Cerebellar cortex (tissue), 1 donor: ENCODE measurements around the gene DNAJC1.

Experiments
- DNase-seq: peaks from one replicate; pipeline ENCODE4 v3.0.0-alpha.2; 2015; ENCODE audit warnings: low spot score

DNAJC1 gene

DNA sequence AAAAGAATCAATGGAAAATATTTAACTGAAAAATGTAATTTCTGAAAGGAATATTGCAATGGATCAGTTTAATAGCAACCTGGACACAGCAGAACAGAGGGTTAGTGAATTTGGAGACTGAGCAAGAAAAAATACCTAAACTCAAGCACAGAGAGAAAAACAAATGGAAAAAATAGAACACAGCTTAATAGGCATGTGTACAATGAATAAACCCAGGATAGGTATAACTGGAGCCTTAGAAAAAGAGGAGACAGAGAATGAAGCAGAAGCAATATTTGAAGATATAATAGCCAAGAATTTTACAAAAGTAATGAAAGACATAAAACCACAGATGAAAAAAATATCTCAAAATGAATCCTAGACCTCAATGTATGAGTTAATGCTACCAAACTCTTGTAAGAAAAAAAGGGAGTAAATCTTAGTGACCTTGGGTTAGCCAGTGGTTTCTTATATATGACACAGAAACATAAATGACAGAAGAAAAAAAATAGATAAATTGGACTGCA lies 2.9 kb upstream of the DNAJC1 start:
- no peak for DNase-seq

- DNase-seq = no peak
Observed at GRCh38 chr10:22005763-22006162, 2.2 kb upstream of the DNAJC1 start.

GRCh38 chr10:22003964-22004281 lies 393 bp upstream of the DNAJC1 start:
- no peak for DNase-seq

GRCh38 chr10:22002591-22003176 lies 846 bp downstream of the DNAJC1 start:
- peak; percentile 16 for DNase-seq

GRCh38 chr10:21995557-21995956 lies 8.0 kb downstream of the DNAJC1 start:
- no peak for DNase-seq

DNA sequence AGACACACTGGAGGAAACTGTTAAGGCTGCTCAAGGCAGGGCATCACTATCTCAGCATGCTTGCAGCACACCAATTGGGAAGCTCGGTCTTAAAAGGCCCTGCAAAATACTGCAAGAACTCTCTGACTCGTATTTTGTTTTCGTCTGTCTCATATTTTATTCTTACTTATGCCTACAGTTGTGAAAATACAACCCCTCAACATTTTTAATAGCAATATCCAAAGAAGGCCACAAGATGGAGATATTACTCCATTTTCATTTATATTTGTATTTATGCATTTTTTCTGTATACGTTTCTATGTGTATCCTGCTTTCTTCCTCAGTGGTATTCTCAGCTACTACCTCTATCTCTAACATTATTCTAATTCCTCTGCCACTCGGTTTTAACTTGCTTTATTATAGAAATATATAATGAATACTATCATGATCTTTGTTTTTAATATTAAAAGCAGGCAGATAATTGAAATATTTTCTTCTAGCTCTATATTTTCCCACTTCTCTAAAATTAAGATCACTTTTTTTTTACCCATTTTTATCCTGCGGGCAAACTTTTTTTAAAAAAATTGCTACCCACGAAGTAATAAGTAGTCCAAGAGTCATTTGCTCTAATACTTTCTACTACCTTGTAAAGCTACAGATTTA lies 10.0 kb downstream of the DNAJC1 start:
- DNase-seq = peak; percentile 30

DNA sequence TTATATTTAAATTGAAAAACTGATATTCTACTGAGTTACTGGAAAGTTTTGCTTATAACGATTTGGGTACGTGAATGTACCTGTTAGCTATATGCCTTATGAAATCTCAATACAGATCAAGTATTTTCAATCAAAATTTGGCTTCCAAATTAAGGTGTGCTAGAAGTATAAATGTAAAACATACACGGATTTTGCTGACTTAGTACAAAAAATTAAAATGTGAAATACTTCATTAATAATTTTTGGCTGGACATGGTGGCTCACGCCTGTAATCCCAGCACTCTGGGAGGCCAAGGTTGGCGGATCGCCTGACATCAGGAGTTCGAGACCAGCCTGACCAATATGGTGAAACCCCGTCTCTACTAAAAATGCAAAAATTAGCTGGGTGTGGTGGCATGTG lies 11.7 kb downstream of the DNAJC1 start:
- DNase-seq = no peak

DNA sequence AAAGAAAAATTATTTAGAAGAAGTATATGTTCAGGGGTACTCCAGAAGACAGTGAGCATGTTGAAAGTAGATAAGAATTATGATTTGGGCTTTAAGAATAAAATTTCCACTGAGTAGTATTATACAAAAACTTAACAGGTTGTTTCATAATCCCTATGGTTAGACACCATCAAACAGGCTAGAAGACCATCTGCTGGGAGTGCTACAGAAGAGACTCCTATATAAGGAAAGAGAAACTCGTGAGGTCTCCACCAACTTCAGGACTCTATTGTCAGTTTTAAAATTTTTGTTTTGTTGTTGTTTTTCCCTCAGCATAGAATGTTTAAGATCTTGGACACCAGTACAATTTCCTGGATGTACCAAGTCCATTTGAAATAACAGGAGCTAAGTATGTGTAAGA lies 13.1 kb downstream of the DNAJC1 start:
- DNase-seq = no peak

- peak; percentile 88 for DNase-seq
Observed at GRCh38 chr10:21989453-21990154, 13.9 kb downstream of the DNAJC1 start.

- DNase-seq = no peak
Observed at GRCh38 chr10:21985541-21985940, 18.0 kb downstream of the DNAJC1 start.

DNA sequence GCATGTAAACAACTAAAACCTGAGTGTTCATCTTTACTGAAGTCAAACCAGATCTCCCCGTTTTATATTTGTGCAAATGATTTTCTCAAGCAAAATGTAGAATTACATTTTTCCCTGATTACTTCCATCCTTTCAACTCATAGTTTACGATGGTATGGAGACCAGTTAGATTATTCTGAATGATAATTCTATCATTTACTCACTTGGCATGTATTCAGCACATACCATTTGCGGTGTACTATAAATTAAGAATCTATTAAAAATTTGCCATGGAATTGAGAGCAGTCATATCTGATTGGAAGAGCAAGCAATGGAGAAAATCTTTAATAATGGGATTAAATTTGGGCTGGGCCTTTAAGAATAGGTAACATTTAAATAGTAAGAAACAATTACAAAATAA lies 22.4 kb downstream of the DNAJC1 start:
- DNase-seq = no peak

GRCh38 chr10:21980691-21981090 lies 22.8 kb downstream of the DNAJC1 start:
- no peak for DNase-seq

DNA sequence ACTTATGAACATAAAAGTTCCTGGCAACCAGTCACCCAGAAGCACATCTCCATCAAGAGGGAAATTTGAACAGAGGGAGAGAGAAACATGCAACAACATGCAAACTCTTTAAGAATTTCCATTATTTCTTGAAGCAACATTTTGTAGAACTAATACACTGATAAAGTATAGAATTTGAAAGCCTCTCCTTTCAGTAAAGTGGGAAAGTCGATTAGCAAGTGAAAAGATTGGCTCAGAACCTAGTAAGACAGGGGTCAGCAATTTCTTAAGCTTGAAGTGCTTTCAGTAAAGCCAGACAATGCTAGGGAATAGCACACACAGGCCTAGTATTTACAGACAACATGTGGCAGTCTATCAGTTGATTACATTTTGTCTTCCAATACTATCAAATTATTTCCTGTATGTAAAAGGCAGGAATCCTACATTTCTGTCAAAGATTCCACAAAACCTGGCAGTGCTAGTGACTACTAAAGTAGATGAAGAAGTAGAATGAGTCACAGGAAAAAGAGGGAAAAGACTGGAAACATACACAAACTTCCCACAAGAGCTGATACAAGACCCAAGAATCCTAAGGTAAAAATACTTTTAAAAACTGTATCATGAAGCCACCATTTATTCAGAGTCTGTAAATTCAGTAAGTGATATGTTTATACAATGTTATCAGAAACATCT lies 25.2 kb downstream of the DNAJC1 start:
- DNase-seq = no peak

GRCh38 chr10:21976739-21977138 lies 26.8 kb downstream of the DNAJC1 start:
- DNase-seq = no peak

DNA sequence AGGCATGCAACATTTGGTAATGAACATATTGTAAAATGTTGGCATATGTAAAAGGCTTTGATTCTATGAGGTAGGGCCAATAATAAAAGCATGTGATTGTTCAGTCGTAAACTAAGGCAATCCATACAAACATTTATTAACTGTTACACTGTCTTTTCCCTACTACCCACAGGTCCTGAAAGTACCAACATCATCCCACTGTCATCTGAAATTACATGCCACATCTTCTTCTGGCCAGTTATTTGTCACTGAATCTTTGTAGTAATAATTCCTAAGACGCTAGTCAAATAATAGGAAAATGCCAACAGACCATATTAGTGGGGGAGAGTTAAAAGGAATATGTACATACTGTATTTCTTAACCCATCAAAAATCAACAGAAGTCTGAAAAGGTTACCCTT lies 27.2 kb downstream of the DNAJC1 start:
- no peak for DNase-seq

- no peak for DNase-seq
Observed at GRCh38 chr10:21975378-21975990, 28.0 kb downstream of the DNAJC1 start.

GRCh38 chr10:21972584-21972983 lies 30.9 kb downstream of the DNAJC1 start:
- DNase-seq = no peak

GRCh38 chr10:21969326-21970287 lies 33.9 kb downstream of the DNAJC1 start:
- no peak for DNase-seq

GRCh38 chr10:21964983-21965665 lies 38.4 kb downstream of the DNAJC1 start:
- DNase-seq = no peak

DNA sequence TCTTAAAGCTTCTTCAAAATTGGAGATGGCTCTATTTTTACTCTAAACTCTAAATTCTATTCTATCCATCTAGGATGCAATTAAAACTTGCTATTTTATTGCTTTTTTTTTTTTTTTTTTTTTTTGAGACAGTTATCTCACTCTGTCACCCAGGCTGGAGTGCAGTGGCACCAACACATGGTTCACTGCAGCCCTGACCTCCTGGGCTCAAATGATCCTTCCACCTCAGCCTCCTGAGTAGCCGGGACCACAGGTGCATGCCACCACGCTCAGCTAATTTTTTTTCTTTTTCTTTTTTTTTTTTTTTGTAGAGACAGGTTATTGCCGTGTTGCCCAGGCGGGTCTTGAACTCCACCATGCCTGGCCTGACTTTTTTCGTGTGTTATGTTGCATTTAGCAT lies 41.2 kb downstream of the DNAJC1 start:
- DNase-seq = no peak

GRCh38 chr10:21961847-21962246 lies 41.7 kb downstream of the DNAJC1 start:
- no peak for DNase-seq
